Esophagus (tissue), 2 donors: ENCODE results near the gene HNRNPR. TPM values are rescaled to one million over a fixed set of nuclear protein-coding genes. Genes with fewer than 3 reads are reported as not detected.

Experiments
- H3K27ac ChIP-seq, 2 donors: one replicate each; pipeline ENCODE4 v1.5.1; 2013; ENCODE audit warnings: low read depth in 2 of 2, mild to moderate bottlenecking in 2 of 2, inconsistent platforms in 1 of 2, low read length in 1 of 2, moderate library complexity in 1 of 2
- H3K27me3 ChIP-seq, 2 donors: one replicate each; pipeline ENCODE4 v1.6.1; 2013; ENCODE audit warnings: low read length in 2 of 2, control low read depth in 1 of 2, mild to moderate bottlenecking in 1 of 2; ENCODE audit not compliant: insufficient read depth in 2 of 2, control insufficient read depth in 1 of 2
- H3K36me3 ChIP-seq, 2 donors: one replicate each; pipeline ENCODE4 v1.6.1; 2013; ENCODE audit warnings: low read length in 1 of 2; ENCODE audit not compliant: control insufficient read depth in 2 of 2, insufficient read depth in 2 of 2
- H3K4me1 ChIP-seq, 2 donors: one replicate each; pipeline ENCODE4 v1.6.1; 2013; ENCODE audit warnings: low read length in 1 of 2; ENCODE audit not compliant: control insufficient read depth in 2 of 2, insufficient read depth in 2 of 2
- H3K4me3 ChIP-seq, 2 donors: one replicate each; pipeline ENCODE4 v1.5.1; 2013; ENCODE audit warnings: low read length in 2 of 2, mild to moderate bottlenecking in 2 of 2, low read depth in 1 of 2, moderate library complexity in 1 of 2
- H3K9me3 ChIP-seq, 2 donors: one replicate each; pipeline ENCODE4 v1.6.1; 2013; ENCODE audit warnings: mild to moderate bottlenecking in 2 of 2, low read depth in 1 of 2, low read length in 1 of 2, moderate library complexity in 1 of 2; ENCODE audit not compliant: control insufficient read depth in 2 of 2, insufficient read depth in 1 of 2
- WGBS, 2 donors: extraction: QIAGEN DNeasy Blood & Tissue Kit; methylation state at CpG; one replicate each; pipeline ENCODE4 v1.1.7; 2013; 5-methylcytosine and 5-hydroxymethylcytosine counted together
- polyA plus RNA-seq, 2 donors: library from polyadenylated mRNA; stranded (reverse); fragments of 200-250 nt; gene quantifications; one replicate each; pipeline ENCODE4 v1.2.3, GENCODE V29; 2013
- donor health status: healthy with polysubstance abuse.
- donor health status: Bipolar disorder and iron deficiency.

HNRNPR gene
- 10 to 100 TPM; 46.5 to 62.3 TPM for polyA plus RNA-seq

- peak within 1 kb of the TSS; percentile 70 to 83 for H3K4me3 ChIP-seq
- no peaks in the 10 kb centered on the region for H3K9me3 ChIP-seq
- no peaks in the 10 kb centered on the region for H3K27me3 ChIP-seq
- H3K36me3 ChIP-seq, result no peaks in the 10 kb centered on the region
- peak within 1 kb of the TSS; percentile 94 to 96 for H3K27ac ChIP-seq
- WGBS, 2 donors, result 0 to 1% methylated on average over 69 to 87 of the region's 87 CpGs
- no peaks in the 10 kb centered on the region for H3K4me1 ChIP-seq
These were observed at the start of gene HNRNPR for GRCh38 chr1:23344111-23344986. Gene HNRNPR, minus strand, starts transcription at chr1:23344284. Its CDS starts 3,276 bp downstream, at chr1:23341008.

GRCh38 chr1:23393706-23394105 lies 49.6 kb upstream of the HNRNPR start:
- whole genome bisulfite sequencing, 2 donors, result 84 to 86% methylated on average over 15 of the region's 15 CpGs
- Histone ChIP-seq H3K4me1 (peaks cover 0 to 3% of the 10 kb centered on the region in 2 donors), H3K27ac (peak overlapping the region; percentile 13 to 65), H3K9me3 (no peaks in the 10 kb centered on the region), H3K36me3 (peaks cover 0 to 3% of the 10 kb centered on the region in 2 donors), H3K4me3 (no peak overlapping the region), H3K27me3 (no peaks in the 10 kb centered on the region)

- Histone ChIP-seq H3K9me3 (no peaks in the 10 kb centered on the region), H3K36me3 (peaks cover 0 to 3% of the 10 kb centered on the region in 2 donors), H3K4me3 (no peak overlapping the region), H3K4me1 (peaks cover 0 to 3% of the 10 kb centered on the region in 2 donors), H3K27ac (no peak overlapping the region), H3K27me3 (no peaks in the 10 kb centered on the region)
- 80 to 84% methylated on average over 2 of the region's 2 CpGs for WGBS, 2 donors
These were observed 48.2 kb upstream of the HNRNPR start for GRCh38 chr1:23392125-23392855.

GRCh38 chr1:23389837-23390321 lies 45.8 kb upstream of the HNRNPR start:
- Histone ChIP-seq H3K27ac (no peak overlapping the region), H3K36me3 (peaks cover 0 to 3% of the 10 kb centered on the region in 2 donors), H3K27me3 (no peaks in the 10 kb centered on the region), H3K4me3 (no peak overlapping the region), H3K9me3 (no peaks in the 10 kb centered on the region), H3K4me1 (peaks cover 0 to 6% of the 10 kb centered on the region in 2 donors)
- 78 to 79% methylated on average over 9 of the region's 9 CpGs for WGBS, 2 donors

GRCh38 chr1:23387494-23387893 lies 43.4 kb upstream of the HNRNPR start:
- WGBS, 2 donors, result 81 to 84% methylated on average over 8 of the region's 8 CpGs
- no peak overlapping the region for H3K27ac ChIP-seq
- H3K4me3 ChIP-seq, result no peak overlapping the region
- H3K9me3 ChIP-seq, result no peaks in the 10 kb centered on the region
- peaks cover 0 to 17% of the 10 kb centered on the region in 2 donors for H3K4me1 ChIP-seq
- H3K27me3 ChIP-seq, result no peaks in the 10 kb centered on the region
- peaks cover 0 to 3% of the 10 kb centered on the region in 2 donors for H3K36me3 ChIP-seq

- H3K36me3 ChIP-seq, result peaks cover 0 to 3% of the 10 kb centered on the region in 2 donors
- H3K27me3 ChIP-seq, result no peaks in the 10 kb centered on the region
- peaks cover 0 to 14% of the 10 kb centered on the region in 2 donors for H3K4me1 ChIP-seq
- peak overlapping the region in 1 of 2 donors; percentile 26 for H3K27ac ChIP-seq
- H3K4me3 ChIP-seq, result no peak overlapping the region
- 53 to 74% methylated on average over 14 of the region's 14 CpGs for WGBS, 2 donors
- H3K9me3 ChIP-seq, result no peaks in the 10 kb centered on the region
These were observed 41.1 kb upstream of the HNRNPR start for GRCh38 chr1:23385119-23385621.

- Histone ChIP-seq H3K27ac (peak overlapping the region in 1 of 2 donors; percentile 72), H3K4me3 (no peak overlapping the region), H3K4me1 (peaks cover 0 to 14% of the 10 kb centered on the region in 2 donors), H3K36me3 (peaks cover 0 to 3% of the 10 kb centered on the region in 2 donors), H3K9me3 (no peaks in the 10 kb centered on the region), H3K27me3 (no peaks in the 10 kb centered on the region)
- 73 to 78% methylated on average over 9 to 11 of the region's 11 CpGs for WGBS, 2 donors
These were observed 40.4 kb upstream of the HNRNPR start for GRCh38 chr1:23384312-23385058.

GRCh38 chr1:23383577-23384311 lies 39.7 kb upstream of the HNRNPR start:
- Histone ChIP-seq H3K9me3 (no peaks in the 10 kb centered on the region), H3K27ac (peak overlapping the region; percentile 23 to 72), H3K36me3 (peaks cover 0 to 3% of the 10 kb centered on the region in 2 donors), H3K27me3 (no peaks in the 10 kb centered on the region), H3K4me3 (no peak overlapping the region), H3K4me1 (peaks cover 0 to 14% of the 10 kb centered on the region in 2 donors)
- 49 to 55% methylated on average over 8 of the region's 8 CpGs for WGBS, 2 donors
